GM19438 (cell line): Measurements from ENCODE around the gene GCC2.
A peak's percentile ranks its signal among the peaks of the same experiment; 100 is the strongest.
"Not testable (repeated sequence)": the region's sequence is repeated elsewhere in the genome, so short reads cannot be mapped to it uniquely, and the experiment has no call there.

ENCODE experiments used
- ATAC-seq: cut with Tn5 transposase; IDR thresholded peaks from one replicate; pipeline ENCODE4 v1.9.1; 2021; ENCODE audit warnings: low read depth; ENCODE audit not compliant: unreplicated experiment

Gene GCC2

GRCh38 chr2:108435578-108435977, 13.4 kb upstream of the GCC2 start:
- not testable (repeated sequence) for ATAC-seq

GRCh38 chr2:108436976-108437375, 12.0 kb upstream of the GCC2 start:
- no peak for ATAC-seq

DNA sequence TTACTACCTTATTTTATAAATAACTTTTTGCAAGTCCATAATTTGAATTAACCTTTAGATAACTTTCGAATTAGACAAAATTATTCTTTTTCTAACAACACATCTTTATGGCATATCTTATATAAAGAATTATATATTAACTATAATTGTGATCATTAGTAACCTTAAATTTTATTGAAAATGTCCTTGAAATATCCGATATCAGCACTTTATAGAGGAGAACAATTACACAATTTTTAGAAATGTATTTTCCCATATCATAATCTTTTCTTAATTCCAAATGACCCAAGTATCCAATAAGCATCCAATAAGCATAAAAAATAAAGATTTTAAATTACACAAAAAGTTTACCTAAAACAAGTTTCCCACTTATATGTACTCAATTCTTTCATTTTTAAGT, 7.3 kb upstream of the GCC2 start:
- ATAC-seq, result no peak

DNA sequence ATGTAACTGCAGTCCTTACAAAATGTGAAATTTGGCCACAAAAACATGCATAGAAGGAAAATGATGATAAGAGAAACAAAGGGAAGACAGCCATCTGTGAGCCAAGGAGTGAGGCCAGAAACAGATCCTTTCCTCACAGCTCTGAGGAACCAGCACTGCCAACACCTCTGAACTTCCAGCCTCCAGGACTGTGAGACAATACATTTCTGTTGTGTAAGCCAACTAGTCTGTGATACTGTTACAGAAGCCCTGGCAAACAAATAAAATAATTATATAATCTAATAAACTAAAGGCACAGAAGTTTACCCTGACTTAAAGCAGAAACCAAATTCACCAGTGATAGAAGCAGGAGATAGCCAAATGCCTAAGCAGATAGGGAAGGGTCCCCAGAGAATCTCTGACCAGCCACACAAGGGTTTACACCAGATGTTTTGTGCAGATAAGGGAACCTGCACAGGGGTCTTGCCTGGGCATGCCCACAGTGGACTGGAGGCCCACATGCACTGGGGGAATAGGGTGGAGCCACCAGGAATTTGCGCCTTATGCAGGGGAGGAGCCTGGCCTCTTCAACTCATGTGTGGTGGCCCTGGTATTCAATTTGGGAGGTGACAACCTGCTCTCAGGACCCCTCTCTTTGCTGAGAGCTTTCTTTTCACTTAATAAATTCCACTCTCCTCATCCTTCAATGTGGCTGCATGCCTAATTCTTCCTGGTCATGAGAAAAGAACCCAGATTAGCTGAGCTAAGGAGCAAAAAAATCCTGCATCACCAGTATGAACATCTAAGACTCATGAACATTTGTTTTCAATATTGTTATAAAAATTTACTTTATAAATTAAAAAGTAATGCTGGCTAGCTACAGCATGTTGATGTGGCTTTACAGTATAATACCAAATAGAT, 3.8 kb upstream of the GCC2 start:
- ATAC-seq, result no peak

- no peak for ATAC-seq
These were observed 2.3 kb upstream of the GCC2 start for GRCh38 chr2:108446703-108447102.

GRCh38 chr2:108447947-108448677, 894 bp upstream of the GCC2 start:
- no peak for ATAC-seq

DNA sequence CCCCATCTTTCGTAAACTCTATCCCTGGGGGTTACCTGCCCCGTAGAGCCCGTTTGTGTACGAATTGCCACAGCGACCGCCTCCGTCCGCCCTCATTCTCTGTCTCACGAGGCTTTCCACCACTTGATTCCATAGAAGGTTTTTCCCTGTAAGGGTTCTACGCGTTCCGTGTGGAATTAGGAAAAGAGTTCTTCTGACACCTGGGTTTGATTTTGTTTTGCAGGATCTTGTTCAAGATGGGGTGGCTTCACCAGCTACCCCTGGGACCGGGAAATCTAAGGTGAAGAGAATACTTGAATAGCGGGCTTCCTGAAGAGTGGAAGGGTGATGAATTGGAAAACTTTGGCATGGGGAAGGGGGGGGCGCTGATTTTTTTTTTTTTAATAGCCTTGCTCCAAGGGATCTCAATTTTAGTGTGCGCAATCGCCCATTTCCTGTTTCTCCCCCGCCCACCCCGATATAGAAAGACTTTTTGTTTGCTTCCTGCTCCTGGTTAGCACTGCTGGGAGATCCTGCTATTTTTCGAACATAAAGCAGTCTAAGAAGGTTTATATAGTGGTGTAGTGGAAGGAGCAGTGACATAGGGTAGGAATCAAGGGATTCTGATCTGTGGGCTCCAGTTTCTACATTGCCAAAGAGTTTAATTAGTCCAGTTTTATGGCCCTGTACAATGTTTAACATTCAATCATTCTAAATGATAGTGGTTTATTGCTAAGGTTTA, 564 bp downstream of the GCC2 start:
- peak; percentile 44 for ATAC-seq

GRCh38 chr2:108450863-108451262, 1.9 kb downstream of the GCC2 start:
- no peak for ATAC-seq

DNA sequence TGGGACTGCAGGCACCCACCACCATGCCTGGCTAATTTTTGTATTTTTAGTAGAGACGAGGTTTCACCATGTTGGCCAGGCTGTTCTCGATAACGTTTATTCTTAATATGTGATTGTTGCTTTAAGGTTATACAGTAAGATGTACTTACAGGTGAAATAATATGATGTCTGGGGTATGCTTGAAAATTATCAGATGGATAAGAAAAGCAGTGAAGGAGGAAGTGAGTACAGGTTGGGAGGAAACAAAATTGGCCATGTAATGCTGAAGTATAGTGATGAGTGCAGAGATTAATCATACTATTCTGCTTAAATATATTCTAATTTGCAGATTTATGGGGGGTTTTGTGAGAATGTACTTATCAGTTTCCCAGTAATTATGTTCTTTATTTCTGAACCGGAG, 3.0 kb downstream of the GCC2 start:
- no peak for ATAC-seq

- not testable (repeated sequence) for ATAC-seq
These were observed 4.5 kb downstream of the GCC2 start for GRCh38 chr2:108453530-108453929.

DNA sequence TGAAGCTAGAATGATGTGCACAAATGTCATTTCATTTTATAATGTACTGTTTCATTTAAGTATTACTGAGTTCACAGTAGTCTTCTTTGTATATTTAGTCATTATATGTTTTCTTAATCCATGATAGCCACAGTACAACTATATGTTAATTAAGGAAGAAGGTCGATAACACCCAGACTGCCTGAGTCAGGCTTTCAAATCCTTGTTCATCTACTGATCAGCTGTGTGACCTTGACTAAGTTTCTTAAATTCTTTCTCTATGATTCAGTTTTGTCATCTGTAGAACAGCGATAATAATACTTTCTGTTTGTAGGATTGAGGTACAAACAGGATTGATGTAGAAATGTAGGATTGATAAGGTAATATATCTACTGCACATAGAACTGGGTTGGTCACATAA, 5.4 kb downstream of the GCC2 start:
- no peak for ATAC-seq

- no peak for ATAC-seq
These were observed 6.6 kb downstream of the GCC2 start for GRCh38 chr2:108455571-108455970.

- ATAC-seq, result no peak
These were observed 9.1 kb downstream of the GCC2 start for GRCh38 chr2:108458082-108458481.

- ATAC-seq, result no peak
These were observed 10.4 kb downstream of the GCC2 start for GRCh38 chr2:108459441-108459840.

GRCh38 chr2:108460345-108461037, 11.5 kb downstream of the GCC2 start:
- ATAC-seq, result peak; percentile 80

GRCh38 chr2:108477099-108477498, 28.1 kb downstream of the GCC2 start:
- ATAC-seq, result no peak

- ATAC-seq, result no peak
These were observed 36.2 kb downstream of the GCC2 start for GRCh38 chr2:108485253-108485652.

DNA sequence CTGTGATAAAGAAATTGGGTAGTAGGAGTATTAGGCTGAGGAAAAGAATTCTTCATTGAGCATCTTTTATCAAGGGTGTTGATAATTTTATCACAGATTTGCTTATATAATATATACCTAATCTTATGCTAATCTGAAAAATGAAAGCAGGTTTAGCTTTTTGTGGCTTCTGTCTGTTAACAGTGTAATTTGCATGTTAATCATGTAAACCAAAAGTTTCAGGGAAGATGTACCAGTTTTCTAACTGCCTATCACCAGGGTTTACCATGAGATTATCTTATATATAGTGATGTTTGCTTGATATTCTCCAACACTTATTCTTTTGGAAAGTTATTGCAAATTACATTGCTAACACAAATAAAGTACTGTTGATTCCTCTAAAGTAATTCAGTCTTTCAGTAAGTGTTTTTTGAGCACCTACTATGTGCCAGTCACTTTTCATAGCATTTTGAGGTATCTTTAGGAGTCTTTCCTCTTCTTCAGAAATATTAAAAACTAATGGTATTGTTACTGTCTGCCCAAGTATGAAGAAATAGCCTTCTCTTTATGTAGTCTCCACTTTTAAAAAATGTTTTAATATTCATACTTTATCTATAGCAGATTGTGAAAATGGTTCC, 41.6 kb downstream of the GCC2 start:
- no peak for ATAC-seq

DNA sequence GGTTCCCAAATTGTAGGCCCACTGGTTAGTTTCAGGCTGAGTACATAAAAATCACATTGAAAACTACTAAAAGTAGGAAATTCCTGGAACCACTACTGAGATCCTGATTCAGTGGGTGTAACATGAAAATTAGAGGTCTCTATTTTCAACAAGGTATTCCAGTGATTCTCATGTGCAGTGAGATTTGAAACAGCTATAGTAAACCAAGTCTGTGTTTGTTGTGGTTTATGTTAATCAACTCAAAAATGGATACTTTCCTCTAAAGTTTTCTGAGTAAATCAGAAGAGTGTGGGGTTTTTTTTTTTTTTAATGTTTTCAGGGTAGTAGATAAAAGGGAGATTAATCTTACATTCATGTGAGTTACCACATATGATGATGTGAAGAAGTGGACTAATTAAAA, 42.8 kb downstream of the GCC2 start:
- ATAC-seq, result no peak

- no peak for ATAC-seq
These were observed 43.4 kb downstream of the GCC2 start for GRCh38 chr2:108492364-108492763.
